Glutamatergic neuron (in vitro differentiated cells): ENCODE results near the gene SMAP2. TPM values are rescaled to one million over a fixed set of nuclear protein-coding genes. Genes with fewer than 3 reads are reported as not detected.

Experiments
- DNase-seq: peaks from one replicate; pipeline ENCODE4 v3.0.0; 2022
- H3K27ac Mint-ChIP-seq: one replicate; pipeline ENCODE4 v1.8.0; 2020; ENCODE audit warnings: mild to moderate bottlenecking, mixed read lengths, inconsistent platforms; ENCODE audit not compliant: unreplicated experiment
- H3K27me3 Mint-ChIP-seq: one replicate; pipeline ENCODE4 v1.8.0; 2020; ENCODE audit warnings: mild to moderate bottlenecking, moderate library complexity, mixed read lengths, inconsistent platforms; ENCODE audit not compliant: unreplicated experiment
- H3K36me3 Mint-ChIP-seq: one replicate; pipeline ENCODE4 v1.8.0; 2020; ENCODE audit warnings: mild to moderate bottlenecking, mixed read lengths, inconsistent platforms; ENCODE audit not compliant: unreplicated experiment
- H3K4me1 Mint-ChIP-seq: one replicate; pipeline ENCODE4 v1.8.0; 2020; ENCODE audit warnings: mild to moderate bottlenecking, low read depth, mixed read lengths, inconsistent platforms; ENCODE audit not compliant: unreplicated experiment
- H3K4me3 Mint-ChIP-seq: one replicate; pipeline ENCODE4 v1.8.0; 2020; ENCODE audit warnings: mild to moderate bottlenecking, mixed read lengths, inconsistent platforms; ENCODE audit not compliant: unreplicated experiment
- H3K9me3 Mint-ChIP-seq: one replicate; pipeline ENCODE4 v1.8.0; 2020; ENCODE audit warnings: mild to moderate bottlenecking, moderate library complexity, mixed read lengths, inconsistent platforms; ENCODE audit not compliant: unreplicated experiment
- total RNA-seq: library from RNA; stranded (reverse); fragmentation: NEBNext Ultra II Directional; extraction: Animal tissue kit (Norgen Biotek cat#: 25700); gene quantifications from one replicate; pipeline ENCODE4 v1.2.1, GENCODE V29; 2021; ENCODE audit not compliant: unreplicated experiment
- TF ChIP-seq, protein P1 (sequence below): fragments of 200-600 bp; sonication (generic); IDR thresholded peaks from one replicate; pipeline ENCODE4 v1.5.0; 2021; ENCODE audit not compliant: partially characterized antibody, unreplicated experiment

Gene SMAP2
- total RNA-seq, 1 donor from 2014 or later, result 25.2 TPM

DNA sequence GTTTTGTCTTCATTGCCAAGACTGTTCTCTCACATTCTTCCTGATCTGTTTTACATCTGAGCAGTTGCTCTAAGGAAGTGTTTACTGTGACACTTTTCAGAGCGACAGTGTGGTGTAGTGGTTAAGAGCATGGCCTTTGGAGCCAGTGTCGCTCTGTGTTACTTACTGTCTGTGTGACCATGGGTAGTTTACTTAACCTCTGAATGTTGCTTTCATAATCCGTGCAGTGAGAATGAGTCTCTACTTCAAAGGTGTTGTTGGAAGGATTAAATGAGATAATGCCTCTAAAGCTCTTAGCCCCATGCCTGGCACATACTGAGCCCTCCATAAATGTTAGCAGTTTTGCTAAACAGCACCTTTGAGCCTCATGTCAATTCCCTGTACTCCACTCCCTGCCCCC lies 40.8 kb downstream of the SMAP2 start:
- Mint-ChIP-seq H3K27ac (no peak overlapping the region), H3K9me3 (no peaks in the 10 kb centered on the region), H3K27me3 (no peaks in the 10 kb centered on the region), H3K4me3 (no peak overlapping the region), H3K4me1 (peaks cover 4% of the 10 kb centered on the region), H3K36me3 (peaks cover 6% of the 10 kb centered on the region)
- no peak for DNase-seq
- TF ChIP-seq, protein P1, sequence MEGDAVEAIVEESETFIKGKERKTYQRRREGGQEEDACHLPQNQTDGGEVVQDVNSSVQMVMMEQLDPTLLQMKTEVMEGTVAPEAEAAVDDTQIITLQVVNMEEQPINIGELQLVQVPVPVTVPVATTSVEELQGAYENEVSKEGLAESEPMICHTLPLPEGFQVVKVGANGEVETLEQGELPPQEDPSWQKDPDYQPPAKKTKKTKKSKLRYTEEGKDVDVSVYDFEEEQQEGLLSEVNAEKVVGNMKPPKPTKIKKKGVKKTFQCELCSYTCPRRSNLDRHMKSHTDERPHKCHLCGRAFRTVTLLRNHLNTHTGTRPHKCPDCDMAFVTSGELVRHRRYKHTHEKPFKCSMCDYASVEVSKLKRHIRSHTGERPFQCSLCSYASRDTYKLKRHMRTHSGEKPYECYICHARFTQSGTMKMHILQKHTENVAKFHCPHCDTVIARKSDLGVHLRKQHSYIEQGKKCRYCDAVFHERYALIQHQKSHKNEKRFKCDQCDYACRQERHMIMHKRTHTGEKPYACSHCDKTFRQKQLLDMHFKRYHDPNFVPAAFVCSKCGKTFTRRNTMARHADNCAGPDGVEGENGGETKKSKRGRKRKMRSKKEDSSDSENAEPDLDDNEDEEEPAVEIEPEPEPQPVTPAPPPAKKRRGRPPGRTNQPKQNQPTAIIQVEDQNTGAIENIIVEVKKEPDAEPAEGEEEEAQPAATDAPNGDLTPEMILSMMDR, result no peak

DNA sequence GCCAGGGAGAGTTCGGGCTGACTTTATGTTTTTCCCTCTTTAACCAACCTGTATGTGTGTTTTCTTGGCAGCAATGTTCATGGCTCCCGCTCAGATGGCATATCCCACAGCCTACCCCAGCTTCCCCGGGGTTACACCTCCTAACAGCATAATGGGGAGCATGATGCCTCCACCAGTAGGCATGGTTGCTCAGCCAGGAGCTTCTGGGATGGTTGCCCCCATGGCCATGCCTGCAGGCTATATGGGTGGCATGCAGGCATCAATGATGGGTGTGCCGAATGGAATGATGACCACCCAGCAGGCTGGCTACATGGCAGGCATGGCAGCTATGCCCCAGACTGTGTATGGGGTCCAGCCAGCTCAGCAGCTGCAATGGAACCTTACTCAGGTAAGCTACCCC lies 43.2 kb downstream of the SMAP2 start:
- TF ChIP-seq, protein P1, result no peak
- H3K4me1 Mint-ChIP-seq, result peaks cover 4% of the 10 kb centered on the region
- H3K36me3 Mint-ChIP-seq, result peaks cover 6% of the 10 kb centered on the region
- no peaks in the 10 kb centered on the region for H3K27me3 Mint-ChIP-seq
- no peak for DNase-seq
- no peak overlapping the region for H3K4me3 Mint-ChIP-seq
- no peak overlapping the region for H3K27ac Mint-ChIP-seq
- no peaks in the 10 kb centered on the region for H3K9me3 Mint-ChIP-seq

DNA sequence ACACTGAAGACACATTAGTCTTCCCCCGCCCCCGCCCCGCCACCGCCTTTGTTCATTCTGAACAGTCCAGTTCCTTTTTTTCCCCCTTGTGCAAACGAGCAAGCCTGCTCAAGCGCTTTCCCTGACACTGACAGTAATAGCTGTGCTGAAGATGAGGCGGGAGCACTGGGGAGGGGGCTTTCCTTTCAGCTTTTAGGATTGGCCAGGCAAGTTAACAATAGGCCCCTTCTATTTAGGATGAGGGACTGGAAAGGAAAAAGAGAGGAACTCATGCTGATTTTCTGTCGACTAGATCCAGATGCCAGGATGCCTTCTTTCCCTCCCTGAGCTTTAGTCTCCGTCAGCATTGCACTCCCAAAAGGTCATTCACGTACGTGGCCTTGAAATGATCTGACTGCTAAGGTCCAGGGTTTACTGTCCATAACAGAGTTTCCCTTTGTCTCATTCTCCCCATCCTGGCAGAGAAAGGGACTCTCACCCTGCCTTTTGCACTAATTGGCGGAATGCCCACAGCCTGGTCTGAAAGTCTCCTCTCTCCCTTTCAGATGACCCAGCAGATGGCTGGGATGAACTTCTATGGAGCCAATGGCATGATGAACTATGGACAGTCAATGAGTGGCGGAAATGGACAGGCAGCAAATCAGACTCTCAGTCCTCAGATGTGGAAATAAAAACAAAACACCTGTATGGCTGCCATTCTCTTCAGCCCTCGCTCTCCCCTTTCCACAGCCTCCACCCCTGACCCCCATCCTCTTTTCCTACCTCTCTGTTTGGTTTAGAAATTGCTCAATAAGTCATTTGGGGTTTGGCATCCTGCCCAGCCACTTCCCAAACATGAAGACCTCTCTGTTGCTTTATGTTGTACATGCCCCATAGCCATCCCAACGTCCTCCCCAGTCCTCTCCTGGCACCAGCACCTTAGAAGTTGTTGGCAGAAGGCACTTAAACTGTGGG lies 48.2 kb downstream of the SMAP2 start:
- Mint-ChIP-seq H3K4me1 (no peaks in the 10 kb centered on the region), H3K27me3 (peaks cover 1% of the 10 kb centered on the region), H3K4me3 (no peak overlapping the region), H3K36me3 (peaks cover 5% of the 10 kb centered on the region), H3K9me3 (no peaks in the 10 kb centered on the region), H3K27ac (no peak overlapping the region)
- DNase-seq, result no peak
- TF ChIP-seq, protein P1, result no peak

DNA sequence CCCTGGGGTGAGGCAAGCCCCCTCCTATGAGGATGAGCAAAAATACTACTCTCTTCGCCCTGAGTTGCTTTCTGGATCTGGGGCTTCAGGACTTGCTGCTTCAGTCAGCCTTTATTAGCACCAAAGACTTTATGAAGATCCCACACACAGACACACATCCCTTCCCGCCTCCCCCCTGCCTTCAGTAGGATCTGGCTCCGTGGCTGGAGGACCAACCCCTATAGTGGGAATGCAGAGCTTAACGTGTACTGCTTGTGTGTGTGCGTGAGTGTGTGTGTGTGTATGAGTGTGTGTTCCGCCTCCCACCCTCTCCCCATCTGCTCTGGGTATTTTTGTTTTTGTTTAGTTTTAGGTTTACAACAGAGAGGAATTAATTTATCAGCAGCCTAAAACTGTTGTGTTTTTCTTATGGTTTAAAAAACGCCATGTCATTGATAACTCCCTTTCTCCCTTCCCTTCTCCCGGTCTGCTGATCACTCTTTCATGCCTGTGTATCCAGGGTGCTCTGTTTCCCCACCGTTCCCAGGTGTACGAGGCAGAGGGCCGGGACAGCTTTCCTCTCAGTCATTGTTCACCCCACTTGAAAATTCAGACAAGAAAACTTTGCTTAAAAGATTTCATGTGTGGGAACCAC lies 49.2 kb downstream of the SMAP2 start:
- Mint-ChIP-seq H3K27me3 (peaks cover 1% of the 10 kb centered on the region), H3K4me1 (no peaks in the 10 kb centered on the region), H3K9me3 (no peaks in the 10 kb centered on the region), H3K27ac (no peak overlapping the region), H3K36me3 (peaks cover 5% of the 10 kb centered on the region), H3K4me3 (no peak overlapping the region)
- TF ChIP-seq, protein P1, result no peak
- no peak for DNase-seq

DNA sequence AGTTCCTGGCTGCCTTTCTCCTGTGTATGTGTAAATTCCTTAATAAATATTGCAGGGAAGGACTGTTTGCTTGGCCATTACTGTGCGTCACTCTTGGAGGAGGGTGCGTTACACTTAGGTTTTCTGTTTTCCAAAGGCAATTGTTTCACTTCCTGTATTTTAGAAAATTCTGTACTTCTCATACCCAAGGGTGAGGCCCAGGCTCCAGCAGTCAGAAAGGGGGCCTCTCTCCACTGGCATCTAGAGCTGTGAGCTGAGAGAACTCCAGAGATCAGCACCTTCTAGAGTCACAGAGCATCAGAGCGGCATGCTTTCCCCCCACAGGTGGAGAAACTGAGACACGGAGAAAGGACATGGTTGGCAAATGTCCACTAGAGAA lies 49.7 kb downstream of the SMAP2 start:
- no peak overlapping the region for H3K27ac Mint-ChIP-seq
- peaks cover 1% of the 10 kb centered on the region for H3K27me3 Mint-ChIP-seq
- no peak overlapping the region for H3K4me3 Mint-ChIP-seq
- DNase-seq, result no peak
- peaks cover 5% of the 10 kb centered on the region for H3K36me3 Mint-ChIP-seq
- no peaks in the 10 kb centered on the region for H3K9me3 Mint-ChIP-seq
- H3K4me1 Mint-ChIP-seq, result no peaks in the 10 kb centered on the region
- TF ChIP-seq, protein P1, result no peak
